ENCODE measurements around the gene HSPA14. TPM values are rescaled to one million over a fixed set of nuclear protein-coding genes. Genes with fewer than 3 reads are reported as not detected.
"Not testable (repeated sequence)": the region's sequence is repeated elsewhere in the genome, so short reads cannot be mapped to it uniquely, and the experiment has no call there.

The HSPA14 gene
- polyA plus RNA-seq, 2 of the 4 experiments (the other 2 are of a cell fraction), result 34.2 to 45.7 TPM

- ATAC-seq (peak in 1 of 2 experiments; percentile 19; a peak in 1 of 6 replicates), FAIRE-seq (no peak), DNase-seq (ENCODE audit: low read depth in 1 of 2, low spot score in 1 of 2) (no peak)
- POLR2A ChIA-PET, result no interaction called here
- WGBS (ENCODE audit: missing lambda C conversion rate), result 86% methylated on average over 1 of the region's 1 CpG
- Histone ChIP-seq H3K9me3 (no peaks in the 10 kb centered on the region), H3K4me2 (no peak overlapping the region), H3K27ac (no peak overlapping the region), H3K4me3 (no peak overlapping the region), H3K4me1 (peaks cover 10% of the 10 kb centered on the region; the same call in 2 of the 3 replicates)
- CTCF ChIA-PET, result interaction anchor here (1.0 kb wide), 1 partner anchor 11 kb away, joined by 3 read pairs; no protein-coding TSS in a partner anchor
- TF ChIP-seq CHD2 (IDR thresholded peaks at IDR 0.05; ENCODE audit: low read length, partially characterized antibody), result no peak
- TF ChIP-seq PBX3 (IDR thresholded peaks at IDR 0.05), result no peak
- no peak for TF ChIP-seq JUN (IDR thresholded peaks at IDR 0.05)
- no peak for TF ChIP-seq ZSCAN20 (CRISPR knock-in tag; IDR thresholded peaks at IDR 0.05)
- no peak for TF ChIP-seq CTCF (IDR thresholded peaks at IDR 0.05)
- no peak for TF ChIP-seq POLR2AphosphoS2 (conservative IDR thresholded peaks at IDR 0.05; ENCODE audit: low read length)
- no peak for TF ChIP-seq BCL3 (IDR thresholded peaks at IDR 0.05)
- no peak for TF ChIP-seq NPAS2 (CRISPR knock-in tag; IDR thresholded peaks at IDR 0.05; ENCODE audit: borderline replicate concordance)
- TF ChIP-seq TP53 (CRISPR knock-in tag; IDR thresholded peaks at IDR 0.05), result no peak
- no peak for TF ChIP-seq FOSL2 (IDR thresholded peaks at IDR 0.05)
- TF ChIP-seq FOSL2 (CRISPR knock-in tag; IDR thresholded peaks at IDR 0.05), result no peak
Measured at GRCh38 chr10:14860791-14861190, 22.7 kb downstream of the HSPA14 start.

- WGBS (ENCODE audit: missing lambda C conversion rate), result 97% methylated on average over 5 of the region's 6 CpGs
- CTCF ChIA-PET, result interaction anchor here (2.0 kb wide), 1 partner anchor 10 kb away, joined by 5 read pairs; no protein-coding TSS in a partner anchor
- H3K9me3 ChIP-seq; H3K27ac ChIP-seq; H3K4me2 ChIP-seq; H3K4me1 ChIP-seq; ATAC-seq; FAIRE-seq; DNase-seq (ENCODE audit: low read depth in 1 of 2, low spot score in 1 of 2); H3K4me3 ChIP-seq; POLR2A ChIA-PET: not testable (repeated sequence)
Measured at GRCh38 chr10:14864466-14864865, 26.4 kb downstream of the HSPA14 start.

GRCh38 chr10:14864871-14865270 lies 26.8 kb downstream of the HSPA14 start:
- H3K4me1 ChIP-seq; ATAC-seq; POLR2A ChIA-PET; H3K9me3 ChIP-seq; H3K4me3 ChIP-seq; H3K4me2 ChIP-seq; DNase-seq (ENCODE audit: low read depth in 1 of 2, low spot score in 1 of 2); FAIRE-seq; H3K27ac ChIP-seq; CTCF ChIA-PET: not testable (repeated sequence)
- WGBS (ENCODE audit: missing lambda C conversion rate), result 89% methylated on average over 3 of the region's 3 CpGs

GRCh38 chr10:14873090-14873760 lies 35.1 kb downstream of the HSPA14 start:
- FAIRE-seq, result no peak
- no peak for DNase-seq (ENCODE audit: low read depth in 1 of 2, low spot score in 1 of 2)
- H3K4me2 ChIP-seq, result no peak overlapping the region

More at GRCh38 chr10:14873090-14873760, 35.1 kb downstream of the HSPA14 start:
- ChIA-PET CTCF (interaction anchor here (1.1 to 2.2 kb wide), 2 partner anchors 10 to 98 kb away, joined by 3 to 5 read pairs; no protein-coding TSS in a partner anchor), POLR2A (no interaction called here)
- H3K27ac ChIP-seq, result no peak overlapping the region
- H3K9me3 ChIP-seq, result no peaks in the 10 kb centered on the region
- TF ChIP-seq NPAS2 (CRISPR knock-in tag; IDR thresholded peaks at IDR 0.05; ENCODE audit: borderline replicate concordance) (no peak), REST (IDR thresholded peaks at IDR 0.05) (no peak), HES2 (IDR thresholded peaks at IDR 0.05) (no peak), HMGXB4 (CRISPR knock-in tag; IDR thresholded peaks at IDR 0.05; ENCODE audit: borderline replicate concordance) (no peak), GATA3 (IDR thresholded peaks at IDR 0.05; ENCODE audit: borderline replicate concordance) (no peak), TFCP2L1 (CRISPR knock-in tag; IDR thresholded peaks at IDR 0.05) (no peak), CHD4 (IDR thresholded peaks at IDR 0.05; ENCODE audit: borderline replicate concordance) (no peak), PHF8 (IDR thresholded peaks at IDR 0.05; ENCODE audit: borderline replicate concordance, low read depth) (no peak)
- no peak for ATAC-seq
- WGBS (ENCODE audit: missing lambda C conversion rate), result 58% methylated on average over 2 of the region's 2 CpGs
- H3K4me3 ChIP-seq, result no peak overlapping the region
- H3K4me1 ChIP-seq, result peaks cover 22% of the 10 kb centered on the region
